H9 (cell line): Measurements from ENCODE around the gene VKORC1. TPM values are rescaled to one million over a fixed set of nuclear protein-coding genes. Genes with fewer than 3 reads are reported as not detected.

Experiments
- DNase-seq: peaks from one replicate; pipeline ENCODE4 v3.0.0-alpha.2; 2017
- H2AFZ ChIP-seq: one replicate; pipeline ENCODE4 v1.6.1; 2013; ENCODE audit warnings: mild to moderate bottlenecking, low read length, control low read depth, moderate library complexity
- H2AK5ac ChIP-seq: 2 replicates; pipeline ENCODE4 v1.6.1; 2013; ENCODE audit warnings: low read length, control low read depth, mixed read lengths; ENCODE audit not compliant: insufficient read length
- H2BK120ac ChIP-seq: one replicate; pipeline ENCODE4 v1.6.1; 2013; ENCODE audit warnings: low read depth, mild to moderate bottlenecking, low read length, control low read depth, inconsistent platforms; ENCODE audit not compliant: poor library complexity, severe bottlenecking
- H2BK12ac ChIP-seq: 2 replicates; pipeline ENCODE4 v1.6.1; 2013; ENCODE audit warnings: low read length, control low read depth, mixed read lengths, low read depth; ENCODE audit not compliant: insufficient read length
- H2BK15ac ChIP-seq: 2 replicates; pipeline ENCODE4 v1.6.1; 2013; ENCODE audit warnings: low read depth, low read length, control low read depth
- H2BK20ac ChIP-seq: one replicate; pipeline ENCODE4 v1.6.1; 2013; ENCODE audit warnings: low read depth, mild to moderate bottlenecking, low read length, control low read depth, inconsistent platforms; ENCODE audit not compliant: poor library complexity, severe bottlenecking
- H2BK5ac ChIP-seq: 2 replicates; pipeline ENCODE4 v1.6.1; 2013; ENCODE audit warnings: low read length, control low read depth, mixed read lengths; ENCODE audit not compliant: insufficient read length
- H3K14ac ChIP-seq: 2 replicates; pipeline ENCODE4 v1.6.1; 2013; ENCODE audit warnings: low read length, control low read depth; ENCODE audit not compliant: insufficient read depth
- H3K18ac ChIP-seq: 2 replicates; pipeline ENCODE4 v1.6.1; 2013; ENCODE audit warnings: low read depth, mild to moderate bottlenecking, mixed read lengths, low read length, control low read depth; ENCODE audit not compliant: insufficient read length
- H3K23ac ChIP-seq: 2 replicates; pipeline ENCODE4 v1.6.1; 2013; ENCODE audit warnings: low read length, control low read depth, mixed read lengths, low read depth; ENCODE audit not compliant: insufficient read length
- H3K23me2 ChIP-seq: 2 replicates; pipeline ENCODE4 v1.6.1; 2013; ENCODE audit warnings: low read depth, mild to moderate bottlenecking, mixed read lengths, low read length, control low read depth; ENCODE audit not compliant: insufficient read length, poor library complexity, severe bottlenecking
- H3K27ac ChIP-seq: 2 replicates; pipeline ENCODE4 v1.5.1; 2013; ENCODE audit warnings: low read length, control low read depth, mixed read lengths, low read depth; ENCODE audit not compliant: insufficient read length
- H3K27me3 ChIP-seq: 2 replicates; pipeline ENCODE4 v1.6.1; 2013; ENCODE audit warnings: low read length, control low read depth, inconsistent platforms; ENCODE audit not compliant: insufficient read depth
- H3K4ac ChIP-seq: 2 replicates; pipeline ENCODE4 v1.6.1; 2013; ENCODE audit warnings: low read depth, mild to moderate bottlenecking, control low read depth, inconsistent platforms, low read length, moderate library complexity
- H3K4me1 ChIP-seq: 2 replicates; pipeline ENCODE4 v1.6.1; 2013; ENCODE audit warnings: low read length, control low read depth, inconsistent platforms; ENCODE audit not compliant: insufficient read depth
- H3K4me2 ChIP-seq: 2 replicates; pipeline ENCODE4 v1.6.1; 2013; ENCODE audit warnings: low read length, control low read depth, mixed read lengths; ENCODE audit not compliant: insufficient read length, insufficient read depth
- H3K56ac ChIP-seq: 2 replicates; pipeline ENCODE4 v1.6.1; 2013; ENCODE audit warnings: low read depth, mild to moderate bottlenecking, mixed read lengths, low read length, control low read depth; ENCODE audit not compliant: insufficient read length
- H3K79me1 ChIP-seq: 2 replicates; pipeline ENCODE4 v1.6.1; 2013; ENCODE audit warnings: low read depth, mild to moderate bottlenecking, moderate library complexity, low read length, control low read depth, inconsistent platforms; ENCODE audit not compliant: insufficient read depth, poor library complexity, severe bottlenecking
- H3K79me2 ChIP-seq: 2 replicates; pipeline ENCODE4 v1.6.1; 2013; ENCODE audit warnings: low read length, control low read depth, inconsistent platforms; ENCODE audit not compliant: insufficient read depth
- H3K9ac ChIP-seq: 2 replicates; pipeline ENCODE4 v1.6.1; 2013; ENCODE audit warnings: low read length, control low read depth, mixed read lengths; ENCODE audit not compliant: insufficient read length; ENCODE audit errors: extremely low read depth
- H3K9me3 ChIP-seq: one replicate; pipeline ENCODE4 v1.6.1; 2013; ENCODE audit warnings: low read depth, low read length, inconsistent platforms; ENCODE audit not compliant: control insufficient read depth
- H3T11ph ChIP-seq: one replicate; pipeline ENCODE4 v1.6.1; 2013; ENCODE audit warnings: mild to moderate bottlenecking, low read length, control low read depth, inconsistent platforms
- H4K20me1 ChIP-seq: one replicate; pipeline ENCODE4 v1.6.1; 2013; ENCODE audit not compliant: control insufficient read depth, insufficient read length, insufficient read depth
- H4K5ac ChIP-seq: 2 replicates; pipeline ENCODE4 v1.6.1; 2013; ENCODE audit warnings: low read depth, mild to moderate bottlenecking, mixed read lengths, low read length, control low read depth; ENCODE audit not compliant: insufficient read length
- H4K8ac ChIP-seq: replicated peaks from 2 replicates; pipeline ENCODE4 v1.6.1; 2013; ENCODE audit warnings: low read length, control low read depth, mixed read lengths, low read depth; ENCODE audit not compliant: insufficient read length
- H4K91ac ChIP-seq: 2 replicates; pipeline ENCODE4 v1.6.1; 2013; ENCODE audit warnings: low read depth, mild to moderate bottlenecking, moderate library complexity, mixed read lengths, low read length, control low read depth; ENCODE audit not compliant: insufficient read length
- H3K27ac Mint-ChIP-seq, 3 experiments: 2 replicates in 2 of 3; 3 replicates in 1 of 3; pipeline ENCODE4 v1.8.0; 2020 to 2021; ENCODE audit warnings: mixed read lengths in 3 of 3, mild to moderate bottlenecking in 1 of 3, moderate library complexity in 1 of 3
- H3K27me3 Mint-ChIP-seq: 2 replicates; pipeline ENCODE4 v1.8.0; 2021; ENCODE audit warnings: low read depth, mild to moderate bottlenecking, moderate library complexity, mixed read lengths
- H3K36me3 Mint-ChIP-seq, 3 experiments: 2 replicates in 2 of 3; 3 replicates in 1 of 3; pipeline ENCODE4 v1.8.0; 2020 to 2021; ENCODE audit warnings: low read depth in 3 of 3, mixed read lengths in 3 of 3; ENCODE audit not compliant: insufficient read depth in 1 of 3
- H3K4me1 Mint-ChIP-seq, 2 experiments: 2 replicates each; pipeline ENCODE4 v1.8.0; 2020; ENCODE audit warnings: mixed read lengths in 2 of 2
- H3K4me3 Mint-ChIP-seq, 2 experiments: 2 replicates in 1 of 2; 3 replicates in 1 of 2; pipeline ENCODE4 v1.8.0; 2020 to 2021; ENCODE audit warnings: mild to moderate bottlenecking in 2 of 2, mixed read lengths in 2 of 2, moderate library complexity in 1 of 2
- H3K9me3 Mint-ChIP-seq, 2 experiments: 2 replicates in 1 of 2; 3 replicates in 1 of 2; pipeline ENCODE4 v1.8.0; 2020; ENCODE audit warnings: mild to moderate bottlenecking in 2 of 2, mixed read lengths in 2 of 2, moderate library complexity in 1 of 2
- WGBS: extraction: QIAGEN DNeasy Blood & Tissue Kit; methylation state at CpG from one replicate; pipeline ENCODE4 v1.1.7; 2013; ENCODE audit warnings: missing lambda C conversion rate, low lambda C conversion rate, mixed read lengths; ENCODE audit not compliant: insufficient read length; ENCODE audit errors: extremely low coverage; 5-methylcytosine and 5-hydroxymethylcytosine counted together
- total RNA-seq: library from RNA; stranded (reverse); gene quantifications from 2 replicates; pipeline ENCODE4 v1.2.1, GENCODE V29; 2021
- TF ChIP-seq, protein P1 (sequence below): fragments of 200-600 bp; sonication (generic); conservative IDR thresholded peaks from 3 replicates; pipeline ENCODE4 v1.8.0; 2021; ENCODE audit warnings: antibody characterized with exemption, mild to moderate bottlenecking

VKORC1 gene
- total RNA-seq, 1 experiment from 2014 or later = 93.9 TPM

DNA sequence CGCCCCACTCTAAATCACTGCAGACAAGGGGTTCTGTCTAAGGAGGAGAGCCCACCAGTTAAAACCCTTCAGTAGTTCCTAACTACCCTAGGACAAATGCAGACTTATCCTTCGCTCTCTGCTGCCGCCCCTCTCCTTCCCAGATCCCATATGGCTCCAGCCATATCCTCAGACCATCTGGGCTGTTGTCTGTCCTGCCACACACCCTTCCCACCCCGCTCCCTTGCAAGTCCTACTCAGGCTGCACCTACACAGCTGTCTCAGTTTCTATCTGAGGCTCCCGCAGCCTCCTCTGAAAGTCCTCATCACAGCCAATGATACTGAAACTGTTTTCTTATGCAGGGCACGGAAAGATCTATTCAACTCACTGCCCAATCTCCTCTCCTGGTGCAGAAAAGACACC is 12.9 kb upstream of the VKORC1 start:
- Histone ChIP-seq H3K14ac (no peak overlapping the region), H3K23ac (no peak overlapping the region), H2BK15ac (no peak overlapping the region), H3K4ac (no peak overlapping the region), H4K91ac (no peak overlapping the region), H3K79me2 (no peaks in the 10 kb centered on the region; the same call in 1 of the 2 replicates), H2BK120ac (no peak overlapping the region), H2BK12ac (no peak overlapping the region), H4K20me1 (no peaks in the 10 kb centered on the region), H2AFZ (no peak overlapping the region), H3K27me3 (no peaks in the 10 kb centered on the region; the same call in 1 of the 2 replicates), H3K23me2 (peaks cover 8% of the 10 kb centered on the region), H3K56ac (no peak overlapping the region), H3K4me2 (peak overlapping the region; percentile 57), H3K27ac (no peak overlapping the region), H2AK5ac (no peak overlapping the region), H3K9me3 (no peaks in the 10 kb centered on the region), H3K18ac (no peak overlapping the region), H3T11ph (no peak overlapping the region), H2BK5ac (no peak overlapping the region), H3K4me1 (no peaks in the 10 kb centered on the region), H3K79me1 (no peaks in the 10 kb centered on the region), H2BK20ac (no peak overlapping the region), H4K8ac (no peak overlapping the region), H4K5ac (no peak overlapping the region), H3K9ac (no peak overlapping the region)
- no CpG with 5 or more reads among the region's 6 CpGs for WGBS
- H3K36me3 Mint-ChIP-seq = peaks cover 19 to 32% (median 28%) of the 10 kb centered on the region in 3 experiments
- H3K27ac Mint-ChIP-seq = no peak overlapping the region
- peak overlapping the region; percentile 76 to 85 for H3K4me3 Mint-ChIP-seq
- TF ChIP-seq, protein P1, sequence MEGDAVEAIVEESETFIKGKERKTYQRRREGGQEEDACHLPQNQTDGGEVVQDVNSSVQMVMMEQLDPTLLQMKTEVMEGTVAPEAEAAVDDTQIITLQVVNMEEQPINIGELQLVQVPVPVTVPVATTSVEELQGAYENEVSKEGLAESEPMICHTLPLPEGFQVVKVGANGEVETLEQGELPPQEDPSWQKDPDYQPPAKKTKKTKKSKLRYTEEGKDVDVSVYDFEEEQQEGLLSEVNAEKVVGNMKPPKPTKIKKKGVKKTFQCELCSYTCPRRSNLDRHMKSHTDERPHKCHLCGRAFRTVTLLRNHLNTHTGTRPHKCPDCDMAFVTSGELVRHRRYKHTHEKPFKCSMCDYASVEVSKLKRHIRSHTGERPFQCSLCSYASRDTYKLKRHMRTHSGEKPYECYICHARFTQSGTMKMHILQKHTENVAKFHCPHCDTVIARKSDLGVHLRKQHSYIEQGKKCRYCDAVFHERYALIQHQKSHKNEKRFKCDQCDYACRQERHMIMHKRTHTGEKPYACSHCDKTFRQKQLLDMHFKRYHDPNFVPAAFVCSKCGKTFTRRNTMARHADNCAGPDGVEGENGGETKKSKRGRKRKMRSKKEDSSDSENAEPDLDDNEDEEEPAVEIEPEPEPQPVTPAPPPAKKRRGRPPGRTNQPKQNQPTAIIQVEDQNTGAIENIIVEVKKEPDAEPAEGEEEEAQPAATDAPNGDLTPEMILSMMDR = no peak
- no peak for DNase-seq
- peaks cover 2% of the 10 kb centered on the region for H3K27me3 Mint-ChIP-seq
- H3K9me3 Mint-ChIP-seq = peaks cover 2 to 4% of the 10 kb centered on the region in 2 experiments; a peak in 3 of 5 replicates
- peaks cover 9 to 14% of the 10 kb centered on the region in 2 experiments for H3K4me1 Mint-ChIP-seq
